ENCODE measurements around the gene PKDREJ. TPM values are rescaled to one million over a fixed set of nuclear protein-coding genes. Genes with fewer than 3 reads are reported as not detected.

Gene PKDREJ
- total RNA-seq, 1 donor from 2014 or later: not detected

DNA sequence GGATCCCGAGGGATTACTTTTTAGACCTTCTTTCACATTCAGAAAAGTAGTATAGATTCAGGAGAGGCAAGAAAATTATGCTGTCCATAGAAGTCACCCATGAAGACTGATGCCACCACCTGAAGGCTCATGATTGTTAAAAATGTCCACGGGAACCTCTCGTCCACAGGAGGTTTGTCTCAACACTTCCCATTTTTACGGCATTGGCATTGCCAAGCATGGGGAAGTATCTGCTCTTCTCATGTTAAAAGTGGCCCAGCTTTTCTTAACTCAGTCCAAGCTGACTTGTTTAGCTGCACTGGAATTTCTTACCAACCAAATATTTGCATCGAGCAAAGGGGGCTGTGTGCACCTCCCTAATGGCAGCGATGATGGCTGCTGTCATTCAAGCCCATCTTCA, 22.6 kb downstream of the PKDREJ start:
- Histone ChIP-seq H3K4me3 (no peak overlapping the region), H3K4me1 (no peaks in the 10 kb centered on the region), H3K9me3 (no peaks in the 10 kb centered on the region), H3K27me3 (no peaks in the 10 kb centered on the region), H3K27ac (no peak overlapping the region), H3K36me3 (peaks cover 0 to 3% of the 10 kb centered on the region in 2 donors)
- intact Hi-C loops (cut with DNase I): no loop called here
- no peak for DNase-seq (ENCODE audit: extremely low spot score in 2 of 2)
- no peak for TF ChIP-seq POLR2A (IDR thresholded peaks at IDR 0.05)
- TF ChIP-seq, protein P1, sequence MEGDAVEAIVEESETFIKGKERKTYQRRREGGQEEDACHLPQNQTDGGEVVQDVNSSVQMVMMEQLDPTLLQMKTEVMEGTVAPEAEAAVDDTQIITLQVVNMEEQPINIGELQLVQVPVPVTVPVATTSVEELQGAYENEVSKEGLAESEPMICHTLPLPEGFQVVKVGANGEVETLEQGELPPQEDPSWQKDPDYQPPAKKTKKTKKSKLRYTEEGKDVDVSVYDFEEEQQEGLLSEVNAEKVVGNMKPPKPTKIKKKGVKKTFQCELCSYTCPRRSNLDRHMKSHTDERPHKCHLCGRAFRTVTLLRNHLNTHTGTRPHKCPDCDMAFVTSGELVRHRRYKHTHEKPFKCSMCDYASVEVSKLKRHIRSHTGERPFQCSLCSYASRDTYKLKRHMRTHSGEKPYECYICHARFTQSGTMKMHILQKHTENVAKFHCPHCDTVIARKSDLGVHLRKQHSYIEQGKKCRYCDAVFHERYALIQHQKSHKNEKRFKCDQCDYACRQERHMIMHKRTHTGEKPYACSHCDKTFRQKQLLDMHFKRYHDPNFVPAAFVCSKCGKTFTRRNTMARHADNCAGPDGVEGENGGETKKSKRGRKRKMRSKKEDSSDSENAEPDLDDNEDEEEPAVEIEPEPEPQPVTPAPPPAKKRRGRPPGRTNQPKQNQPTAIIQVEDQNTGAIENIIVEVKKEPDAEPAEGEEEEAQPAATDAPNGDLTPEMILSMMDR (IDR thresholded peaks at IDR 0.05): no peak
- TF ChIP-seq POLR2AphosphoS5 (IDR thresholded peaks at IDR 0.05; ENCODE audit: insufficient read depth in 1 of 2, low read depth in 1 of 2): no peak

DNA sequence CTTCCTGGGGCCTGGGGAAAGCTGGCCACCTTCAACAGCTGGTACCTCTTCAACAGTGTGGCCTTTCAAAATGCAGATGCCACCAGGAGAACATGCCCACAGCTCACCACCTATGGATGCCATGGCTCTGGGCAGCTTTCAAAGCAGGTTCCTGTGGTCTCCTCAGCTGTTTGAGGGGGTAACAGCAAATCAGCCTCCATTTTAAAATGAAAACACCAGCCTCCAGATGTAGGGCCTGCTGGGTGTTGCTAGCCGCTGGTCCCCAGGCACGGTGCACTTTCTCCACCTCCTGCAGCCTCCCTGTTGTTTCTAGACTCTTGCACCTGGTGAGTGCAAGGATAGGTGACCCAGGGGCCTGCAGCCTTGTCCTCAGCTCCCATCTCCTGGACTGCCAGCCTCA, 23.1 kb downstream of the PKDREJ start:
- Histone ChIP-seq H3K27ac (no peak overlapping the region), H3K36me3 (peaks cover 0 to 8% of the 10 kb centered on the region in 2 donors), H3K27me3 (no peaks in the 10 kb centered on the region), H3K4me1 (no peaks in the 10 kb centered on the region), H3K9me3 (no peaks in the 10 kb centered on the region), H3K4me3 (no peak overlapping the region)
- DNase-seq (ENCODE audit: extremely low spot score in 2 of 2): no peak
- no peak for TF ChIP-seq POLR2A (IDR thresholded peaks at IDR 0.05)
- TF ChIP-seq, protein P1 (IDR thresholded peaks at IDR 0.05): no peak
- TF ChIP-seq POLR2AphosphoS5 (IDR thresholded peaks at IDR 0.05; ENCODE audit: insufficient read depth in 1 of 2, low read depth in 1 of 2): no peak
- intact Hi-C loops (cut with DNase I): no loop called here

DNA sequence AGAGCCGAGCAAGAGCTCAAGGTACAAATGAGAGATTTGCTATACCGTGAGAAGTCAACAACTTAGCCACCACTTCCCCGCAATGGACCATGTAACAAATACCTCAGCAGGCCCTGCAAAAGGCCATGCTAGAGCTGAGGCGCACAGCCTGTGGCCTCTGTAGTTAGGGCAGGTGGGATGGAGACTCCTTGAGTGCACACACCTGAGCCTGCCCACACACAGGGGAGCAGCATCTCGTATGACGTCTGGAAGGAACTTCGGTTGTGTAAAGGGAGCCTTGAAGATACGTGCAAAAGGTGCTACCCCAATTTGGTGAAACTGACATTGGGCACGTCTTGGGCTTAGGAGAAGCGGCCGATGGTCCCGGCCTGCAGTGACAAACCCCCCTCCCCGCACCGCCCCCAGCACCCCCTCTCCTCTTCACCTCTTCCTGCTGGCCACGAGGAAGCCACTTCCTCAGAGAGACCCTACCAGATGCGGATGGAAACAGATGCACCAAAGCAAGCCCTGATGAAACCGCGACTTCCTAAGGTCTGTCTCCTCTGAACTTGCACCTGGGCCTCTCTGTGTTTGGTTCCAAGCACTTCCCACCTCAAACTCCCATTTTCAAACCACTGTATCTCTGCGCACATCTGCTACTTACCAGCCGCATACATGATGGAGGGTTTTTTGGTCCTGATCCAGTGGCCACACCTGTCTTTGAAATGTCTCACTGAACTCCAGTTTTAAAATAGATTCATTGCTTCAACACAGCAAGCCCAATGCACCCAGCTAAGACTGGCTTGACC, 23.7 kb downstream of the PKDREJ start:
- Histone ChIP-seq H3K27me3 (no peaks in the 10 kb centered on the region), H3K4me1 (no peaks in the 10 kb centered on the region), H3K9me3 (no peaks in the 10 kb centered on the region), H3K4me3 (no peak overlapping the region), H3K27ac (no peak overlapping the region), H3K36me3 (peaks cover 0 to 14% of the 10 kb centered on the region in 2 donors)
- TF ChIP-seq POLR2A (IDR thresholded peaks at IDR 0.05): no peak
- DNase-seq (ENCODE audit: extremely low spot score in 2 of 2): no peak
- intact Hi-C loops (cut with DNase I): no loop called here

DNA sequence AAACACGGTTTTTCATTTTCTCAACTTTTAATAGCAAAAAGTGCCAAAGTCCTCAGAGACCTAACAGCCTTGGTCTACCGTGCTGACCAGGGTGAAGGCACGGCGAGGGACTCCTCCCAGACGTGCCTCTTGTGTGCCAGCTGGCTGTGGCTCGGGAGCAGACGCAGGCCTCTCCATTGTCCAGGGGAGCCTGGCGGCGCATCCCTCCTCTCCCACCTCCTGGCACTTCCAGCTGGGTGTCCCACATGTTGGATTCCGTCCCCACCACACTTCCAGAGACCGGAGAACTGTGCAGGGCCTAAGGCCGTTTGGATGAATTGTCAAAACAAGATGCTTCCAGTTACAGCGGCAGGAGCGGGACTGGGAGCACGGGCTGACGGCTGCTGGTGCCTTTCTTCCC, 24.6 kb downstream of the PKDREJ start:
- no peak overlapping the region for H3K4me3 ChIP-seq
- no peaks in the 10 kb centered on the region for H3K4me1 ChIP-seq
- no peaks in the 10 kb centered on the region for H3K27me3 ChIP-seq
- H3K9me3 ChIP-seq: no peaks in the 10 kb centered on the region
- TF ChIP-seq, protein P1 (IDR thresholded peaks at IDR 0.05): no peak
- TF ChIP-seq POLR2AphosphoS5 (IDR thresholded peaks at IDR 0.05; ENCODE audit: insufficient read depth in 1 of 2, low read depth in 1 of 2): no peak
- TF ChIP-seq POLR2A (IDR thresholded peaks at IDR 0.05): no peak
- peaks cover 0 to 15% of the 10 kb centered on the region in 2 donors for H3K36me3 ChIP-seq
- DNase-seq (ENCODE audit: extremely low spot score in 2 of 2): no peak
- intact Hi-C loops (cut with DNase I): no loop called here
- H3K27ac ChIP-seq: no peak overlapping the region

DNA sequence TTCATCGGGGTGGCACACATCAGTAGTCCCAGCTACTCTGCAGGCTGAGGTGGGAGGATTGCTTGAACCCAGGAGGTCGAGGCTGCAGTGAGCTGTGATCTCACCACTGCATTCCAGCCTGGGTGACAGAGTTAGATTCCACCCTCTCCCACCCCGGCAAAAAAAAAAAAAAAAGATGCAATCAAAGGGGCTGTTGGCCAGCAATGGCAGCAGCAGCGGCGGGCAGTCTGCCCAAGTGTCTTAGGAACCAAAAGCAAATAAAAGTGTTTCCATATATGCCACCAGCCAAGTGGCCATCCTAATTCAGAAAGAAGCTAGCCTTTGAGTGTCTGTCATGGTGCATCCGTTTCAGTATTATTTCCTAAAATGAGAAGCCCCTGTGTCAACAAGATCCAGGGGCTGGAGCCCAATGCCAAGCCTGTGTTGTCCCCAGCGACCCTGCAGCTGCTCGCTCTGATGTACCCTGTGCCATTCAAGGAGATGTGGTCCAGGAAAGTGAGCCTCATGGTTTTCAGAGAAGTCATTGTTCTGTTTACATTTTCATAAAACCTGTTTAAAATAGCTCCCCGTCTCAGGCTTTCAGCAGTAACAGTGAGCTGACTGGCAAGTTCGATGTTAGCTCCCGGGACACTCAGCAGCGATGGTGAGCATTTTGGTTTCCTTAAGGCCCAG, 25.6 kb downstream of the PKDREJ start:
- H3K4me3 ChIP-seq: no peak overlapping the region
- H3K4me1 ChIP-seq: no peaks in the 10 kb centered on the region
- peaks cover 0 to 15% of the 10 kb centered on the region in 2 donors for H3K36me3 ChIP-seq
- no peak overlapping the region for H3K27ac ChIP-seq
- no peak for TF ChIP-seq POLR2A (IDR thresholded peaks at IDR 0.05)
- intact Hi-C loops (cut with DNase I): no loop called here
- no peaks in the 10 kb centered on the region for H3K9me3 ChIP-seq
- no peaks in the 10 kb centered on the region for H3K27me3 ChIP-seq
- no peak for DNase-seq (ENCODE audit: extremely low spot score in 2 of 2)

DNA sequence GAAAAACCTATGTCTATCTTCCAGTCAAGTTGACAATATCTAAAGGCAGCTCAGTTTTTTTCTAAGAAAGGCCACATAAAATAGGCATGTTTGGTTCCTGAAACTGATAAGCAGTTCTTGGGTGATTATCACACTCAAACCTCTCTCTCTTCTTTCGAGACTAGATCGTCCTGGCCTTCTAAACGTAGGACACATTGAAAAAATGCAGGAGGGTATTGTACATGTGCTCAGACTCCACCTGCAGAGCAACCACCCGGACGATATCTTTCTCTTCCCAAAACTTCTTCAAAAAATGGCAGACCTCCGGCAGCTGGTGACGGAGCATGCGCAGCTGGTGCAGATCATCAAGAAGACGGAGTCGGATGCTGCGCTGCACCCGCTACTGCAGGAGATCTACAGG, 28.2 kb downstream of the PKDREJ start:
- no peak for DNase-seq (ENCODE audit: extremely low spot score in 2 of 2)
- Histone ChIP-seq H3K9me3 (no peaks in the 10 kb centered on the region), H3K4me3 (no peak overlapping the region), H3K36me3 (peaks cover 0 to 22% of the 10 kb centered on the region in 2 donors), H3K27me3 (no peaks in the 10 kb centered on the region), H3K4me1 (no peaks in the 10 kb centered on the region), H3K27ac (no peak overlapping the region)
- intact Hi-C loops (cut with DNase I): no loop called here
- TF ChIP-seq, protein P1 (IDR thresholded peaks at IDR 0.05): no peak
- no peak for TF ChIP-seq POLR2AphosphoS5 (IDR thresholded peaks at IDR 0.05; ENCODE audit: insufficient read depth in 1 of 2, low read depth in 1 of 2)
- TF ChIP-seq POLR2A (IDR thresholded peaks at IDR 0.05): no peak

Measured in vagina (tissue), 2 donors.